ENCODE results near the gene GABRP.
"Not testable (repeated sequence)": the region's sequence is repeated elsewhere in the genome, so short reads cannot be mapped to it uniquely, and the experiment has no call there.

GRCh38 chr5:170765868-170766267 is 17.7 kb upstream of the GABRP start:
- TF ChIP-seq, protein P1, sequence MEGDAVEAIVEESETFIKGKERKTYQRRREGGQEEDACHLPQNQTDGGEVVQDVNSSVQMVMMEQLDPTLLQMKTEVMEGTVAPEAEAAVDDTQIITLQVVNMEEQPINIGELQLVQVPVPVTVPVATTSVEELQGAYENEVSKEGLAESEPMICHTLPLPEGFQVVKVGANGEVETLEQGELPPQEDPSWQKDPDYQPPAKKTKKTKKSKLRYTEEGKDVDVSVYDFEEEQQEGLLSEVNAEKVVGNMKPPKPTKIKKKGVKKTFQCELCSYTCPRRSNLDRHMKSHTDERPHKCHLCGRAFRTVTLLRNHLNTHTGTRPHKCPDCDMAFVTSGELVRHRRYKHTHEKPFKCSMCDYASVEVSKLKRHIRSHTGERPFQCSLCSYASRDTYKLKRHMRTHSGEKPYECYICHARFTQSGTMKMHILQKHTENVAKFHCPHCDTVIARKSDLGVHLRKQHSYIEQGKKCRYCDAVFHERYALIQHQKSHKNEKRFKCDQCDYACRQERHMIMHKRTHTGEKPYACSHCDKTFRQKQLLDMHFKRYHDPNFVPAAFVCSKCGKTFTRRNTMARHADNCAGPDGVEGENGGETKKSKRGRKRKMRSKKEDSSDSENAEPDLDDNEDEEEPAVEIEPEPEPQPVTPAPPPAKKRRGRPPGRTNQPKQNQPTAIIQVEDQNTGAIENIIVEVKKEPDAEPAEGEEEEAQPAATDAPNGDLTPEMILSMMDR (IDR thresholded peaks at IDR 0.05) = not testable (repeated sequence)
- TF ChIP-seq ZFX (IDR thresholded peaks at IDR 0.05; ENCODE audit: borderline replicate concordance) = not testable (repeated sequence)

Measured in 22Rv1 (cell line).